Vagina (tissue), 2 donors: Measurements from ENCODE around the gene COL5A3. TPM values are rescaled to one million over a fixed set of nuclear protein-coding genes. Genes with fewer than 3 reads are reported as not detected.

Source experiments
- DNase-seq, 2 donors: peaks; one replicate each; pipeline ENCODE4 v3.0.0-alpha.2; 2017; ENCODE audit errors: extremely low spot score in 2 of 2
- H3K27ac ChIP-seq: fragments of 200-600 bp; sonication (generic); one replicate; pipeline ENCODE4 v1.5.1; 2019
- H3K27me3 ChIP-seq: fragments of 200-600 bp; sonication (generic); one replicate; pipeline ENCODE4 v1.5.1; 2019
- H3K36me3 ChIP-seq, 2 donors: fragments of 200-600 bp; sonication (generic); one replicate each; pipeline ENCODE4 v1.5.1; 2017 to 2019
- H3K4me1 ChIP-seq: fragments of 200-600 bp; sonication (generic); one replicate; pipeline ENCODE4 v1.5.1; 2019
- H3K4me3 ChIP-seq, 2 donors: fragments of 200-600 bp; sonication (generic); 1 replicate in 1 of 2; 2 replicates in 1 of 2; pipeline ENCODE4 v1.5.1; 2016 to 2019
- H3K9me3 ChIP-seq: fragments of 200-600 bp; sonication (generic); one replicate; pipeline ENCODE4 v1.5.1; 2019
- CTCF ChIP-seq, 3 experiments: fragments of 450-650 bp in 2 of 3; fragments of 200-600 bp in 1 of 3; sonication (generic) in 1 of 3; IDR thresholded peaks; one replicate each; pipeline ENCODE4 v1.5.1; 2017 to 2019; ENCODE audit warnings: antibody characterized with exemption in 3 of 3, mild to moderate bottlenecking in 2 of 3, moderate library complexity in 2 of 3
- POLR2A ChIP-seq, 2 donors: fragments of 450-650 bp; IDR thresholded peaks; one replicate each; pipeline ENCODE4 v1.6.1; 2017; ENCODE audit warnings: antibody characterized with exemption in 2 of 2, mild to moderate bottlenecking in 2 of 2, moderate library complexity in 2 of 2
- POLR2AphosphoS5 ChIP-seq, 2 donors: sonication (generic); formaldehyde crosslinking; IDR thresholded peaks; one replicate each; pipeline ENCODE4 v1.9.0; 2017; ENCODE audit warnings: antibody characterized with exemption in 2 of 2, mild to moderate bottlenecking in 2 of 2, low read depth in 1 of 2; ENCODE audit not compliant: insufficient read depth in 1 of 2
- intact Hi-C: fragments of 100-400 bp; cut with DNase I; formaldehyde crosslinking; loops from one replicate; pipeline ENCODE4 v1.15.1; 2023
- total RNA-seq: library from RNA; depleted of rRNA; stranded (reverse); fragments of >200 nt; gene quantifications from one replicate; pipeline ENCODE4 v1.2.3, GENCODE V29; 2016

Gene COL5A3
- total RNA-seq, 1 donor from 2014 or later = 13.3 TPM

- intact Hi-C loops = no loop called here
- TF ChIP-seq POLR2AphosphoS5 (IDR thresholded peaks at IDR 0.05; ENCODE audit: insufficient read depth in 1 of 2, low read depth in 1 of 2) (no peak), POLR2A (IDR thresholded peaks at IDR 0.05) (no peak), CTCF (IDR thresholded peaks at IDR 0.05) (no peak)
- Histone ChIP-seq H3K4me3 (no peak overlapping the region), H3K4me1 (peaks cover 28% of the 10 kb centered on the region), H3K36me3 (no peaks in the 10 kb centered on the region), H3K27ac (no peak overlapping the region), H3K9me3 (no peaks in the 10 kb centered on the region), H3K27me3 (no peaks in the 10 kb centered on the region)
- no peak for DNase-seq
These were observed 8.4 kb downstream of the COL5A3 start for GRCh38 chr19:10001899-10002298.

- H3K27ac ChIP-seq = peak overlapping the region; percentile 5
- intact Hi-C loops = no loop called here
- no peaks in the 10 kb centered on the region for H3K27me3 ChIP-seq
These were observed 10.0 kb downstream of the COL5A3 start for GRCh38 chr19:10000171-10000826.

GRCh38 chr19:9996541-9996940 lies 13.8 kb downstream of the COL5A3 start:
- Histone ChIP-seq H3K36me3 (peaks cover 0 to 5% of the 10 kb centered on the region in 2 donors), H3K4me1 (peaks cover 3% of the 10 kb centered on the region), H3K4me3 (no peak overlapping the region), H3K9me3 (no peaks in the 10 kb centered on the region), H3K27me3 (no peaks in the 10 kb centered on the region), H3K27ac (no peak overlapping the region)
- DNase-seq = no peak
- no peak for TF ChIP-seq POLR2AphosphoS5 (IDR thresholded peaks at IDR 0.05; ENCODE audit: insufficient read depth in 1 of 2, low read depth in 1 of 2)
- TF ChIP-seq CTCF (IDR thresholded peaks at IDR 0.05) = no peak
- TF ChIP-seq POLR2A (IDR thresholded peaks at IDR 0.05) = no peak
- intact Hi-C loops = loop anchor here (10.0 kb wide), 1 partner anchor 62 kb away; the partner anchor contains the start of gene OLFM2

More at GRCh38 chr19:10000171-10000826, 10.0 kb downstream of the COL5A3 start:
- no peak for DNase-seq
- Histone ChIP-seq H3K9me3 (no peaks in the 10 kb centered on the region), H3K36me3 (peaks cover 0 to 5% of the 10 kb centered on the region in 2 donors), H3K4me3 (no peak overlapping the region), H3K4me1 (peaks cover 12% of the 10 kb centered on the region)
- TF ChIP-seq POLR2A (IDR thresholded peaks at IDR 0.05) = no peak
- TF ChIP-seq CTCF (IDR thresholded peaks at IDR 0.05) = peak; percentile 20 to 68 (median 57)

GRCh38 chr19:9995999-9996398 lies 14.3 kb downstream of the COL5A3 start:
- H3K9me3 ChIP-seq = no peaks in the 10 kb centered on the region
- H3K27ac ChIP-seq = no peak overlapping the region
- H3K4me3 ChIP-seq = no peak overlapping the region
- intact Hi-C loops = loop anchor here (10.0 kb wide), 1 partner anchor 61 kb away; the partner anchor contains the start of gene OLFM2
- peaks cover 3% of the 10 kb centered on the region for H3K4me1 ChIP-seq
- no peak for TF ChIP-seq POLR2AphosphoS5 (IDR thresholded peaks at IDR 0.05; ENCODE audit: insufficient read depth in 1 of 2, low read depth in 1 of 2)
- no peak for TF ChIP-seq POLR2A (IDR thresholded peaks at IDR 0.05)
- no peak for TF ChIP-seq CTCF (IDR thresholded peaks at IDR 0.05)
- DNase-seq = no peak
- H3K27me3 ChIP-seq = no peaks in the 10 kb centered on the region
- peaks cover 0 to 5% of the 10 kb centered on the region in 2 donors for H3K36me3 ChIP-seq

GRCh38 chr19:9995084-9995483 lies 15.2 kb downstream of the COL5A3 start:
- Histone ChIP-seq H3K4me1 (no peaks in the 10 kb centered on the region), H3K27me3 (no peaks in the 10 kb centered on the region), H3K36me3 (peaks cover 0 to 5% of the 10 kb centered on the region in 2 donors), H3K9me3 (no peaks in the 10 kb centered on the region), H3K27ac (no peak overlapping the region), H3K4me3 (no peak overlapping the region)
- TF ChIP-seq CTCF (IDR thresholded peaks at IDR 0.05) (no peak), POLR2A (IDR thresholded peaks at IDR 0.05) (no peak), POLR2AphosphoS5 (IDR thresholded peaks at IDR 0.05; ENCODE audit: insufficient read depth in 1 of 2, low read depth in 1 of 2) (no peak)
- intact Hi-C loops = loop anchor here (10.0 kb wide), 1 partner anchor 60 kb away; the partner anchor contains the start of gene OLFM2
- DNase-seq = no peak
